Activated naive CD4-positive, alpha-beta T cell treated with anti-CD3 and anti-CD28 coated beads, Interleukin-2, amount 10 ng/mL, durations not matched to agents 7 days and 5 days (primary cell): ENCODE measurements around the gene DLAT.
A peak's percentile ranks its signal among the peaks of the same experiment; 100 is the strongest.

Experiments
- CTCF ChIA-PET: fragments of 350-600 bp; sonication (Branson Sonifier 250); formaldehyde crosslinking; loops from one replicate; lab custom pipeline; 2021; ENCODE audit warnings: antibody characterized with exemption; lab: Charles Lee
- DNase-seq: peaks from one replicate; pipeline ENCODE4 v3.0.0-alpha.2; 2020
- H3K27ac Mint-ChIP-seq: one replicate; pipeline ENCODE4 v1.8.0; 2021; ENCODE audit warnings: mild to moderate bottlenecking, moderate library complexity, mixed read lengths
- H3K27me3 Mint-ChIP-seq: one replicate; pipeline ENCODE4 v1.8.0; 2021; ENCODE audit warnings: mild to moderate bottlenecking, mixed read lengths
- H3K36me3 Mint-ChIP-seq: one replicate; pipeline ENCODE4 v1.8.0; 2021; ENCODE audit warnings: mixed read lengths
- H3K4me1 Mint-ChIP-seq: one replicate; pipeline ENCODE4 v1.8.0; 2021; ENCODE audit warnings: mixed read lengths
- H3K4me3 Mint-ChIP-seq: one replicate; pipeline ENCODE4 v1.8.0; 2021; ENCODE audit warnings: mild to moderate bottlenecking, moderate library complexity, mixed read lengths
- H3K9me3 Mint-ChIP-seq: one replicate; pipeline ENCODE4 v1.8.0; 2021; ENCODE audit warnings: mixed read lengths

The DLAT gene

DNA sequence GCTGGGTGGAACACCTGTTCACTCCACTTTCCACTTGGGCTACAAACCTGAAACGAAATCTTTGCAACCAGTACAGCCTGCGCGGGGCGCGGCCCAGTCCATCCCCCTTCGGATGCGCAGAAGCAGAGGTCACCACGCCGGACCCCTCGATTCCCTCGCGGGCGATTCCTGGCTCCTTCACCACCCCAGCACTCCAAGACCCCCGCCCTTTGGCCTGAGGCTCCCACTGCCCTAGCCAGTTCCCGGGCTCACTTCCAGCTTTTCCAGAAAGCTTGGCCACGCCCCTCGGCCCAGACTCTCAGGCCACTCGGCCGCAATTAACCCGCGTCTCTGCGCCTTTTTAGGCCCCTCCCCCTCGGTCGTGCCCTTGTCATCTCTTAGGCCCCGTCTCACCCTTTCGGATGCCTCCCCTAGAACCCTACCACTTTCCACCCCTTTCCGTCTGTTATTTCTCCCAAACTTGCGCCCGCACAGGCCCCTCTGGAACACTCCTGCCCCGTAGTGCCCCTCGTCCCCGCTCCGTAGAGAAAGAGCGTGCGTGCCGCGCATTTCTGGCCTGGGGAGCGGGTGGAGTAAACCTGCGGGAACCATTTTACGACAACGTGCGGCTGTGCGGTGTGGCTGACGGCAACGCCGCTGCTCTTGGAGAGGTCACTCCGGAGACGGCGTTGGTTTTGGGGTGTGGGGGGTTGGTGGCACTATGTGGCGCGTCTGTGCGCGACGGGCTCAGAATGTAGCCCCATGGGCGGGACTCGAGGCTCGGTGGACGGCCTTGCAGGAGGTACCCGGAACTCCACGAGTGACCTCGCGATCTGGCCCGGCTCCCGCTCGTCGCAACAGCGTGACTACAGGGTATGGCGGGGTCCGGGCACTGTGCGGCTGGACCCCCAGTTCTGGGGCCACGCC lies at the start of gene DLAT:
TSS of gene DLAT (plus strand) at position 636 of the 906 bp plus-strand sequence. CDS start at position 701, 65 bp downstream.
- H3K9me3 Mint-ChIP-seq, result no peaks in the 10 kb centered on the region
- peaks cover 31% of the 10 kb centered on the region for H3K4me1 Mint-ChIP-seq
- peak within 1 kb of the TSS; percentile 98 for H3K27ac Mint-ChIP-seq
- peaks cover 5% of the 10 kb centered on the region for H3K27me3 Mint-ChIP-seq
- peaks cover 26% of the 10 kb centered on the region for H3K36me3 Mint-ChIP-seq
- DNase-seq, result peak; percentile 92
- CTCF ChIA-PET, result interaction anchor here (1.0 kb wide), 1 partner anchor 147 kb away, joined by 4 read pairs; no protein-coding TSS in a partner anchor
- H3K4me3 Mint-ChIP-seq, result peak within 1 kb of the TSS; percentile 100

DNA sequence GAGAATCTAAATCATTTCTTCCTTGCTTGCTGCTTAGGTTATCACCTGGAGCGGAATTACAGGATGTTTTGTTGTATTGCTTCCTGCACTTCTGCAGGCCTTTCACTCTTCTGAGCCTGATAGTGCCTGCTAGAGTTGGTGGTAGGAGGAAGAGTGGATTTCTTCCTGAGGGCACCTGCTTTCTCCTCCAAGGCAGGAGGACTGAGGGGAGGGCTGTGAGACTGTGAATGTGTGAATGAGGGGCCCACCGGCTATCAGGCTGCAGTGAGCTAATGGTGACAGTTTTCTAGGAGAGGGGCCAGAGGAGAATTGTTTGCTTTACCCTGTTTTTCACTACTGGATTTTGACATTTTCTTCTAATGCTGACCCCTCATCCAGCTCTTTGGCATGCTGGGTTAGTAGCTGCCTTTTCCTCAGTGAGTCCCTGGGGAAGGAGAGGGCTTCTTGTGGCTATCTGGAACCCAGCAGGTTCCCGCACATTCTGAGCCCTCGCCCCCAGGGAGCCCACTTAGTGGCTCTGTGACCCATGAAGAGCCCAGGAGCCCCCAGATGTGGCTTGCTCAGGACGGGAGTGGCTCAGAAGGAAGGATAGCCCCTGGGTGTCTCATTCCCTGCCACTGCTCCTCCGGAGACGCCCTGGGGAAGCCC lies 49.0 kb upstream of the DLAT start:
- no peaks in the 10 kb centered on the region for H3K9me3 Mint-ChIP-seq
- peaks cover 8% of the 10 kb centered on the region for H3K4me1 Mint-ChIP-seq
- H3K36me3 Mint-ChIP-seq, result no peaks in the 10 kb centered on the region
- peaks cover 34% of the 10 kb centered on the region for H3K27me3 Mint-ChIP-seq
- CTCF ChIA-PET, result interaction anchor here (1.0 to 1.4 kb wide), 2 partner anchors 37 to 45 kb away, joined by 3 read pairs; no protein-coding TSS in a partner anchor
- no peak overlapping the region for H3K27ac Mint-ChIP-seq
- DNase-seq, result no peak
- H3K4me3 Mint-ChIP-seq, result peak overlapping the region; percentile 27

DNA sequence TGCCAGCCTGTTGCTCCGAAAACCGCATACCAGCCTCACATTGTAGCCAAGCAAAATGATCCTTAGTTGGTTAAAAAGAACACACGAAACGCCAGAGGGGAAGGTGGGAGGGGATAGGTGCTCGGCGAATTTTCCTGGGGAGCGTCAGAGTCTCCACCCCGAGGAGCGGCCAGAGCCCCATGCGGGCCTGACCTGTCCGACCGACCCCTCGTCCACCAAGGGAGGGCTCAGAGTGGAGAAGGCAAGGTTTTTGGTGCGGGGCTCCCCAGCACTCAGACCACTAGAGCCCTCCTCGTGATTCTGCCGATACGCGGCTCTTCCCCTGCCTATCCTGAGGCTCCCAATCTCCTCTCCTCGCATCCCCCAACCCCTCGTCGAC lies 48.5 kb upstream of the DLAT start:
- no peaks in the 10 kb centered on the region for H3K36me3 Mint-ChIP-seq
- CTCF ChIA-PET, result interaction anchor here (1.4 to 9.4 kb wide), 2 partner anchors 43 to 46 kb away, joined by 3 to 217 read pairs; partner anchors contain the start of gene DIXDC1
- H3K4me1 Mint-ChIP-seq, result peaks cover 8% of the 10 kb centered on the region
- H3K9me3 Mint-ChIP-seq, result no peaks in the 10 kb centered on the region
- H3K27ac Mint-ChIP-seq, result no peak overlapping the region
- no peak for DNase-seq
- H3K27me3 Mint-ChIP-seq, result peaks cover 34% of the 10 kb centered on the region
- H3K4me3 Mint-ChIP-seq, result peak overlapping the region; percentile 27

DNA sequence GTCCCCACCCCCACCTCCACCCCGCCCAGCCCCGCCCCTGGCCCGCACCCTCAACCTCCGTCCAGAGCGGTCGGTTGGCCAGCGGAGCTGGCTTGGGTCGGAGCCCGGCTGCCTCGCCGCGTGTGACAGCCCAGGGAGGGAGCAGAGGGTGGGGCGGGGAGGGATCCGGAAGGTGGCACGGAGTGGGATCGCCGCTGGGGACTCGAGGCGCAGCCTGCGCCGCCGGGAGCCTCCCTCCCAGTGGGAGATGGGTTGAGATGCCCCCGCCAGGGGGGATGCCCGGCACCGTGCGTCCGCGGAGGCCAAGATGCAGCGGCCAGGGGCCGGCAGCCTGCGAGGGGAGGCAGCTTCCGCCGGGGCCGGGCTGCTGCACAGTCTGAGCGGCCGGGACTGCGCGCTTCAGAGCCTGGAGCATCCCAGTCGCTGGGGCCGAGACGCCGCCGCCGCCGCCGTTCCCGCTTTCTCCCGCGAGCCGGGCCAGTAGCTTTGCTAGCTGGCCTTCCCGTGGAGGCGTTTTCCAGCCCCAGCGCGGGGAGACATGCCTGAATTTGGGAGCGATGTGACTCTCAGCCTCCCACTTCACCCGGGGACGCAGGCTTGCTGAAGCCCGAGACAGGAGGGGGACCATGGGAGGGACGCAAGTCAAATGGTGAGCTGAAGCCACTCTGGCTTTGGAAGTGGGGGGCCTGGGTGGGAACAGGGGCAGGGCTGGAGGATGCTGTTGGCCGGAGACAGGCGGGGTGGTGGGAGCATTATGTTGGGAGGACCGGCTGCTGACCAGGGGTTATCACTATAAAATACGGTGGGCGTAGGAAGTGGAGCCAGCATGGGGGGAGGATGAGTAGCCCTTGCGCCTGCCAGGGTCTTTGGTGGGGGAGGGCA lies 47.8 kb upstream of the DLAT start:
- peak overlapping the region; percentile 55 for H3K4me3 Mint-ChIP-seq

DNA sequence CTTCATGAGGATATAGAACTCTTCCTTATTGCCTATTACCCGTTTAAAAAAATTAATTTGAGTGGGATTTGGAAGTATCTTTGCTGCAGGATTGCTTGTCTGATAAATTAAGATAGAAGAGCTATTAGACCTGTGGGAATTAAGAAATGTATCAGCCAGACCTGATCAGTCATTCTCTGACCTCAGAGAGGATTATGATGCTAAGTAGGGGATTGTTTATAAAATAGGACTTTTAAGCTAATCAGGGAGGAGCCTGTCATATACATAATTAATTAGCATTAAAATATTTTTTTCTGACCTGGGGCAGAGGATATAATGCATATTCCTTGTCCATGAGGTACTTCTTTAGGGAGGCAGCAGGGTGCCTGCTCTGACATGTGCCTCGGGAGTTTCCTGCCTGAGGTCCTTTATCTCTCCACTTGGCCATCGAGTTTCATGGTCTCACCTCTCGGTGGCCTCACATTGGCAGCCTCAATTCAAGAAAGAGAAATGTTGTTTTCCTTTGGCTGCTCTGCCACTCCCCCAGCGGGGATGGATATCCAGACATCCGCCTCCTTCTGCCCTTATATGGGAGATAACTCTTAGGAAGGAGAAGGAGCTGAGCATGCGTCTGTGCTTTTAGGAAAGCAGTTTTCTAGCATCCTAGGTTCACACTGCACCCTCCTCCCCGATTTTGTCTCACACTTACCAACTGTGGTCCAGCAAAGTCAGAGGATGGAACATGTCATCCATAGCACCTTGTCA lies 47.0 kb upstream of the DLAT start:
- Mint-ChIP-seq H3K4me1 (peaks cover 8% of the 10 kb centered on the region), H3K27me3 (peaks cover 34% of the 10 kb centered on the region), H3K27ac (no peak overlapping the region), H3K9me3 (no peaks in the 10 kb centered on the region), H3K36me3 (no peaks in the 10 kb centered on the region), H3K4me3 (peak overlapping the region; percentile 55)
- DNase-seq, result no peak
- CTCF ChIA-PET, result interaction anchor here (9.4 kb wide), 1 partner anchor 44 kb away, joined by 217 read pairs; the partner anchor contains the start of gene DIXDC1

More for the DNA sequence above, 47.8 kb upstream of the DLAT start:
- Mint-ChIP-seq H3K27ac (no peak overlapping the region), H3K36me3 (no peaks in the 10 kb centered on the region), H3K27me3 (peaks cover 34% of the 10 kb centered on the region), H3K9me3 (no peaks in the 10 kb centered on the region), H3K4me1 (peaks cover 8% of the 10 kb centered on the region)
- DNase-seq, result peak; percentile 44
- CTCF ChIA-PET, result interaction anchor here (9.4 kb wide), 1 partner anchor 43 kb away, joined by 217 read pairs; the partner anchor contains the start of gene DIXDC1

DNA sequence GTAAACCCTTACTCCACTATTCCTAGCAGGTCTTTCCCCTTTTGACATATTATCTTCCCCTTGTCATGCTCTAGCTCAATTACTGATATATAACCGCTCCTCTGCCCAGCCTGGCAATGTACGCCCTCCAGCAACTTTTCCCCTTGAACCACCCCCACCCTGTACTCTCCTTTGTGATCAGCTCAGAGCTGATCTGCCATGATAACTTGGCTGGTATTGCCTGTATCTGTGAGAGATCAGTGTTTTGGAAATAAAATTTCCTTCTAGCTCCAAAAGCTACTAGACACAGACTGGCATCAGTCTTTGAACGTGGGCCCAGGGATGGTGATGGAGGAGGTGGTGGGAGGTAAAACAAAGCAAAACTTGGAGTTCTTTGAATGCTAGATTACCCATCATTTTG lies 45.1 kb upstream of the DLAT start:
- H3K36me3 Mint-ChIP-seq, result no peaks in the 10 kb centered on the region
- peaks cover 34% of the 10 kb centered on the region for H3K27me3 Mint-ChIP-seq

DNA sequence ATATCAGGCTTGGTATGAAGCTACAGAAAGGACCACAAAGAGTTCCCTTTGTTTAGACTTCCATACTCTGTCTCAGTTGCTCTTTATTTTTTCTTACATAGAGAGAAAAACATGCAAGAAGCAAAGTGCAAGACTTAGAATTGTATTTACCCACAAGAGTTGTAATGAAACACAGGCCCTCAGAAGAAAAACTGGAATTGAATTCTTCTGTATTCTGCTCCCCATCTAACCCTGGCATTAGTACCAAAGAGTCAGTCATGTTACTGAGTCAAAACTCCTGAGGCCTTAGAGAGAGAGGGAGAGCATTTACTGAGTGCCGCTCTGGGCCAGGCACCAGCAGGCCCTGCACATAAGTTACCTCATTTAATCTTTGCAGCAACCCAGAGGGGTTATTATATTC lies 43.9 kb upstream of the DLAT start:
- no peak overlapping the region for H3K4me3 Mint-ChIP-seq
- no peaks in the 10 kb centered on the region for H3K36me3 Mint-ChIP-seq
- H3K27me3 Mint-ChIP-seq, result peaks cover 30% of the 10 kb centered on the region
- CTCF ChIA-PET, result interaction anchor here (0.6 to 9.4 kb wide), 18 partner anchors 11 to 395 kb away, joined by 3 to 217 read pairs (median 5); partner anchors contain the start of genes C11orf52, CFAP68 and DIXDC1
- DNase-seq, result no peak
- peaks cover 6% of the 10 kb centered on the region for H3K4me1 Mint-ChIP-seq
- no peaks in the 10 kb centered on the region for H3K9me3 Mint-ChIP-seq
- H3K27ac Mint-ChIP-seq, result no peak overlapping the region

More for the DNA sequence above, 45.1 kb upstream of the DLAT start:
- peaks cover 8% of the 10 kb centered on the region for H3K4me1 Mint-ChIP-seq
- H3K27ac Mint-ChIP-seq, result no peak overlapping the region
- CTCF ChIA-PET, result interaction anchor here (0.6 to 9.4 kb wide), 6 partner anchors 12 to 189 kb away, joined by 3 to 217 read pairs (median 4); partner anchors contain the start of genes CFAP68 and DIXDC1
- DNase-seq, result no peak
- no peaks in the 10 kb centered on the region for H3K9me3 Mint-ChIP-seq
- no peak overlapping the region for H3K4me3 Mint-ChIP-seq

DNA sequence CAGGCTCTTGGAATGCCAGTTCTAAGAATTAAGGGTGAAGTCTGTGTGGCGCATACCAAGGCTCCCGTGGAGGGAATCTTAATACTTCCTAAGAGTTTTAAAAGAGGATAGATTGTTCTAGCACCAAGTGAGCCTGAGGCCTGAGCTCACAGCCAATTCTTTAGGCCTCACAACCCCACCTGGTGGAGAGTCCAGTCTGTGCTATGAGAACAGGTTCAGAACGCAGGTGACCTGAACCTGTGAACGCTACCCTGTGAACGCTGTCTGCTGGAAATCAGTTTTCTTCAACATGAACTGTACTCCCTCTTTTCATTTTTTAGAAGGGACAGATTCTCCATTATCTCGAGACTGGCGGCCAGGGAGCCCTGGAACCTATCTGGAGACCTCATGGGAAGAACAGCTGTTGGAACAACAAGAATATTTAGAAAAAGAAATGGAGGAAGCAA lies 43.2 kb upstream of the DLAT start:
- CTCF ChIA-PET, result interaction anchor here (0.6 to 9.4 kb wide), 17 partner anchors 11 to 396 kb away, joined by 3 to 217 read pairs (median 5); partner anchors contain the start of genes C11orf52, CFAP68 and DIXDC1
- H3K27me3 Mint-ChIP-seq, result peaks cover 24% of the 10 kb centered on the region
- no peak overlapping the region for H3K4me3 Mint-ChIP-seq
- H3K36me3 Mint-ChIP-seq, result no peaks in the 10 kb centered on the region
- no peaks in the 10 kb centered on the region for H3K9me3 Mint-ChIP-seq
- peaks cover 6% of the 10 kb centered on the region for H3K4me1 Mint-ChIP-seq
- peak; percentile 76 for DNase-seq
- H3K27ac Mint-ChIP-seq, result no peak overlapping the region

DNA sequence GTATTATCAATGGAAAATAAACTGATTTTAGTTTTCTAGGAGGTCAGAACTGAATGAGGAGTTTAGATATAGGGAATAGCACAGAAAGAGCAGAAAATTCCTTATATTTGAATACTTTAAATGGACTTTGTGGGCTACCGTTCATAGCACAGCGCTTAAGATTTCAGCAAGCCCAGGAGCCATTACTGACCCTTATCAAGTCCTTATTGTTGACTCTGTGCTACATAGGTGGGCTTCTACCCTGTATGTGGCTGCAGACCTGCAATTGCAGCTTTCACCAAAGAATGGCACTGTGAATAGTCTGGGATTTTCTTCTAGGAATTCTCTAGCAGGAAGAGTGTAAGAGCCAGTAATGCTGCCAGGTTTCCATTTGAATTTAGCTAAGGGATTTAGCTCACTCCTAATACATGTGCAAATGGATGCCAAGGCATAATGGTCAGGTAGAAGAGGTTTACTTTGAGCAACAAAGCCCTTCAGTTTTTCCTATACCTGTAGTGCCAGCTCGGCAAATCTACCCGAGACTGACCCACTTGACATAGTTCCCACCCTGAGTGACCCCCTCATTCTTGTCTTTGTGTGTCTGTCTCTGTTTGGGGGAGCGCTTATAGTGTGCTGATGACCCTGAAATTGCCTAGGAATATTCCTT lies 42.5 kb upstream of the DLAT start:
- Mint-ChIP-seq H3K9me3 (no peaks in the 10 kb centered on the region), H3K27ac (no peak overlapping the region), H3K36me3 (no peaks in the 10 kb centered on the region), H3K27me3 (peaks cover 19% of the 10 kb centered on the region), H3K4me3 (no peak overlapping the region), H3K4me1 (peaks cover 4% of the 10 kb centered on the region)
- DNase-seq, result no peak
- CTCF ChIA-PET, result interaction anchor here (0.6 to 9.4 kb wide), 13 partner anchors 10 to 396 kb away, joined by 3 to 217 read pairs (median 12); partner anchors contain the start of genes C11orf52, CFAP68 and DIXDC1

DNA sequence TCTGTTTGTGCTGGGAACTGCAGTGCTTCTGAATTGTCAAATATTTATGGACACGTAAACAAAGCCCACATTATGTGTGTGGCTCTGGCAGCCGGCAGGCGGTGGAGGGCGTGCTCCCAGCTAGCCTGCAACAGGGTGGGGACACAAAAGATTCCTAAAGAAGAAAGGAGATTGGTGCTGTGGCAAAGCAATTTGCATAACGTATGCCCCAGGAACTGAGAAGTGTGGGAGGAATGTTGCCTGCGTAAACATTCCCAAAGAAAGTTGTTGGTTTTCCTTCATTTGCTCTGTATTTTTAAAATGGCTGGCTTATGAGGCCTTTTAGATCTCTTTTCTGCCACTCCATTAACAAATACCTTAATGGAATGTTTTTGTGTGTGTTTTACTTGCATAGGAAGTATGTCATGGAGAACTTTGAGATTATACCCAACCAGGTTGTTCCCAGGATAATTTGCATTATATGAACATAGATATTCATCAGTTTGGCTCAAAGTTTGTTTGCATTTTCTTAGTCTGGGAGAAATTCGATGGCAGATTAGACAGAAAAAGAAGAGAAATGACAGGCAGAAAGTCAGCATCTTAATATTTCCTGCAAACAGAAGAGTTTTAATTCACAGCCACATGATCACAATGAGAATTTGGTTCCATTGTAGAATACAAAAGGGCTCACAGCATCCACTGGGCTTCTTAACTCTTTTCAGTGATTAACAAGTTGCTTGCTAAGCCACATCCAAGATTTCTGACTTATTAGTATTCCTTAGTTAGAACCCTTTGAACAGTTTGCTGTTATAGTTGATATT lies 41.8 kb upstream of the DLAT start:
- no peak for DNase-seq
- no peaks in the 10 kb centered on the region for H3K4me1 Mint-ChIP-seq
- H3K36me3 Mint-ChIP-seq, result no peaks in the 10 kb centered on the region
- H3K4me3 Mint-ChIP-seq, result no peak overlapping the region
- H3K9me3 Mint-ChIP-seq, result no peaks in the 10 kb centered on the region
- CTCF ChIA-PET, result interaction anchor here (1.3 to 9.4 kb wide), 5 partner anchors 9 to 104 kb away, joined by 3 to 217 read pairs (median 12); partner anchors contain the start of gene DIXDC1
- H3K27ac Mint-ChIP-seq, result no peak overlapping the region
- H3K27me3 Mint-ChIP-seq, result peaks cover 12% of the 10 kb centered on the region

DNA sequence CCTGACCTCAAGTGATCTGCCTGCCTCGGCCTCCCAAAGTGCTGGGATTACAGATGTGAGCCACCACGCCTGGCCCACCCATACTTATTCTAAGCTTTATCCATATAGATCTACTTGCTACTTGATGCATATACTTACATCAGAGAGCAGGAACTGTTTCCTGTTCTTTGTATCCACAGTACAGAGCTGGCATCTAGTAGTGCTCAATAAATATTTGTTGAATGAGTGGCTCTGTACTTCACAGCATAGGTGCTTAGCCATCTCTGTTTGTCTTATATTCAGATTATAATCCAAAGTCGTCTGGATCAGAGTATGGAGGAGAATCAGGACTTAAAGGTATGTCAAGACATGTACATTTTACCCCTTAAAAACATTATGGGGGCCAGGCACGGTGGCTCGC lies 38.6 kb upstream of the DLAT start:
- no peak for DNase-seq
- Mint-ChIP-seq H3K9me3 (no peaks in the 10 kb centered on the region), H3K36me3 (no peaks in the 10 kb centered on the region), H3K4me1 (no peaks in the 10 kb centered on the region), H3K27me3 (no peaks in the 10 kb centered on the region), H3K4me3 (no peak overlapping the region), H3K27ac (no peak overlapping the region)
- CTCF ChIA-PET, result no interaction called here

DNA sequence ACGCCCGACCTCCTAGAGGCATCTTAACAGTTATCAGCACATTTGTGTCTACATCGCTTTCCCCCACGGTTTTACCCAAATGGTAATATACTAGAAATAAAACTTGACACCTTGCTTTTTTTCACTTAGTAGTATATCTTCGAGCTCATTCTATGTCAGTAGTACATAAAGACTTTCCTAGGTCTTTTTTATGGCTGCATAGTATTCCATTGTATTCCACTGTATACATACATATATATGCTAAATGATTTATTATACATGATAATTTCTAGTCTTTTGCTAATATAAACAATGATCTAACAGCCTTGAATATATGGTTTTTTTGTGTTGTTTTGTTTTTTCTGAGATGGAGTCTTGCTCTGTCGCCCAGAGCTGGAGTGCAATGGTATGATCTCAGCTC lies 34.8 kb upstream of the DLAT start:
- H3K36me3 Mint-ChIP-seq, result no peaks in the 10 kb centered on the region
- no peaks in the 10 kb centered on the region for H3K4me1 Mint-ChIP-seq
- H3K27ac Mint-ChIP-seq, result no peak overlapping the region
- no peaks in the 10 kb centered on the region for H3K9me3 Mint-ChIP-seq
- H3K27me3 Mint-ChIP-seq, result no peaks in the 10 kb centered on the region
- CTCF ChIA-PET, result no interaction called here
- no peak for DNase-seq
- H3K4me3 Mint-ChIP-seq, result no peak overlapping the region
